HG03139 (cell line): Measurements from ENCODE around the gene HADH.
"Not testable (repeated sequence)": the region's sequence is repeated elsewhere in the genome, so short reads cannot be mapped to it uniquely, and the experiment has no call there.

ENCODE experiments used
- ATAC-seq: cut with Tn5 transposase; IDR thresholded peaks from one replicate; pipeline ENCODE4 v1.9.1; 2021; ENCODE audit not compliant: unreplicated experiment

Gene HADH

DNA sequence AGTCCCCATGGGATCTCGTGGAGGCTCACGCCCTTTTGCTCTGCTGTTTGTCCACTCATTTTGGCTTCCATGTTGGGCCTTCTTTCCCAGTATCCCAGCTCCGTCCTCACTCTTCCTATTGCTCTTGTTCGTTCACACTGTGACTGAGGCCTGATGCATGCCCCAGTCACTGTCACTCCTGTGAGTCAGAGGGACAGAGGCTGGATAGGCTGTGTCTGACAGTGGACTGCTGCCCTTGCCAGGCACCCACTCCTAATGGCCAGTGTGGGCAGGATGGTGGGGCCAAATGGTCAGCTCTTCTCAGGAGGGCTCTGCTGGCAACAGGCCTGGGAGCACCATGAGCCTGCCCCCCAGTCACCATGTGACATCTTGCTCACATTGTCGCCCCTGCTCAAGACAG, 40.0 kb downstream of the HADH start:
- ATAC-seq: no peak

DNA sequence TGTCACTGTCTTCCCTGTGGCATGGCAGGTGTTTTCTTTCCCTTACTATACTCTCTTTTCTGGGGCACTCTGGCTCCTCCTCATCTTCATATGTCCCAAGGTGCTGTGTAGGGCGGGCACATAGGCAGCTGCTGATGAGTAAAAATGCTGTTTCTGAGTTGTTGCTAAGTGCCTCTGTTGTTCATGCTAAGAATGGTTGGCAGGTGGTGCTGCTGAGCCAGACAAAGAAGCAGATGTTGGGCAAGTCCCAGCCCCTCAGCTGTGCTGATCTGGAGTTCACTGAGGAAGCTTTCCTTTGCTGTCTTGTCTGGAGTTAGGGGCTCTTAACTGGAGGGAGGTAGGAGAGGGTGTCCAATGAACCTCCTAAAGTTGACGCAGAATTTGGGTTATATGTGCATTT, 40.6 kb downstream of the HADH start:
- peak; percentile 97 for ATAC-seq

DNA sequence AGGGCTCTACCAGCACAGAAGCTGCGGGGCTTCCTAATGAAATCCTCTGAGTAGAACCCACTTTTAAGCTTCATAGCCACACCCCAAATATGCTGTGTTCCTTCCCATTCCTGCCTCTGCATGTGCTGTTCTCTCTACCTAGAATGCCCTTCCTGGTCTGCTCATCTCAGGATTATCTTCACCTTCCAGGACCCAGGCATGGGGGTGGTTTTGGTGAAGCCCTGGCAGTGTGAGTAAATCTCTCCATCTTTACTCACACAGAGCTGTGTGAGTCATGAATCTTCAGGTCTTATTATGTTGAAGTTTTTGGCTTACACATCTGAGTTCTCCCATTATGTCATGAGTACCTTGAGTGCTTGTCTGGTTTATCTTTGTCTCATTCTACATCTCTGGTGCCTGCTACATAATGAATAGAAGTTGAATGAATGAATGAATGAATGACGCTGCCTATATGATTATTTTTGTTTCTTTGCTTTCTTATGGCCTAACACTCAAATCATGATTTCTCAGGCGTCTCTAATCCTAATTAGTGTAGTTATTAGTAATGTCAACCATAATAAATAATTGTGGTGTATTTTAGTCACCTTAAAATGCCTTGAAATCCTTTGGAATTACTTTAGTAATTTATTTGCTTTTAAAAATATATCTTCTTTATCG, 41.9 kb downstream of the HADH start:
- ATAC-seq: no peak

DNA sequence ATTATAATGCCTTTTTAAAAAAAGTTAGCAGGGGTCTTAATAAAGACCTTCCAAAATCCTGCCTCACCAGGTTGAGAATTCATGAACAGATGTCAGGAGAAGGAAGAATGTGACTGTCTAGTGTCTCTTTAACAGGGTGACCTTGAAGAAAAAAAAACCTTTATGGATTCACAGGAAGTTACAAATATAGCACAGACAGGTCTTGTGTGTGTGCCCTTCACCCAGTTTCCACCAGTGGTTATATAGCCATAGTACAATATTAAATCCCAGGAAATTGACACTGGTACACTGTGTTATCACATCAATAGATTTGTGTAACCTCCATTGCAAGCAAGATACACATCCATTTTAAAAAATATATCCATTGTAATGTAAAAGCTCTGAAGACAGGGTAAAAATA, 43.7 kb downstream of the HADH start:
- no peak for ATAC-seq

DNA sequence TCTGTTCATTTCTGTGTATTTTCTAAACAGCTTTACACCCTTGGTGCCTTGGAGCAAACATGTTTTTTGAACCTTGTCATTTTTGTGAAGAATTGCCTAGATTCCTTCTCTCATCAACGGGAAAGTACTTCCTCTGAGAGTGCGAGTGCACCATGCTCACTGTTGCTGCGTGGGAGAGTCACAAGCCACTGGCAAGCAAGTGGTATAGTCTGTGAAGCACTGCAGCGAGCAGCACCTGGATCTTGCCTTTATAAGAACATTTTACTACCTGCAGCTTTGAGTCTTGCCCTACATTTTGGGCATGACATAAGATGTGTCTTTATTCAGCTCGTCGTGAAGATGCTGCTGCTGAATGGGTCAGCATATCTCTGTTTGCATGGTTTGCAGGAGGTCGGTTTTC, 44.9 kb downstream of the HADH start:
- ATAC-seq: no peak

DNA sequence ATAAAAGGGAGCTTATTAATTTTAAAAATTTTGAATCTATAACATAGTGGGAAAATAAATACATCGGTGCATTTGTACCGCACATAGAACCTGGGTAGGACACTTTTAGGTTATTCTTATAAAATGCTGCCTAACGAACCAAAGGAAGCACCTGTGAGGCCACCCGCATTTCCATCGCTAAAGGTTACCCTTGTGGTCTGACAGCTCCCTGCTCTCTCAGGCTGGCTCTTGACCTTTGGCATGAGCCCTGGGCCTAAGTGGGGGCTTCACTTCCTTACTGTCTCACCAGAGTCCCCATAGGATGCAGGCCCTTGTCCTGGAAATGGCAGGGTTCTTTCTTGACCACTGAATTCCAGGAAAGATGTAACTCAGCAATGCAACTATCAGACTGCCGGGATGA, 46.0 kb downstream of the HADH start:
- no peak for ATAC-seq

DNA sequence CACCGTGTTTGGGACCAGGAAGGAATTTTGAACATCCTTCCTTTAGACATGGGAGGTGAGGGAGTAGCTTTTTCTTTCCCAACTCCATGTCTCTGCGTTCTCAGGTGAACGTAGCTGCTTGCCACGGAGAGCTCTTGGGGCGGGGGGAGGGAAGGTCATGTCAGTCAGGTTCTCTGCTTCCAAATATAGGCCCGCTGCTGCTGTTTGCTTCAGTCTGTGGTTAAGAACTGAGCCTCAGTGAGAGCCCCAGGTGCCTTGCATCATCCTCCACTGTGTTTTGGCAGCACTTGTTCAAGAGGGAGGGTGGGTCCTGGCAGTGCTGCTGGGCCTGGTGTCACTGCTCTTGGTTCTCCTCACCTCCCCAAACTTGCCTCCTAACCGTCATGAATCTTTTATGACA, 46.5 kb downstream of the HADH start:
- ATAC-seq: peak; percentile 92

DNA sequence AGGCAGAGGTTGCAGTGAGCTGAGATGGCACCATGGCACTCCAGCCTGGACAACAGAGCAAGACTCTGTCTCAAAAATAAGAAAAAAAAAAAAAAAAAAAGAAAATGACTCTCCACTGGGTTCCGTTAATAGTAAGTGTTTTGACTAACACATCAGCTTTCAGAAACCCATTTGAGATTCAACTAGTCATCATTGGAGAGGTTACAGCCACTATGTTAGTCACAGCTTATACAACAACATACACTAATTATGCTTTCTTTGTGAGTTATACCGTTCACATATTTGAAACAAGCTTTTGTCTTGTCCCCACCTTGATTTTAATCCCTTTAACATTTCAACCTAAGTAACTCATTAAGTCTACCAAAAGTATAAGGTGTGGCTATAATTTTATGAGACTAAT, 48.2 kb downstream of the HADH start:
- ATAC-seq: no peak

DNA sequence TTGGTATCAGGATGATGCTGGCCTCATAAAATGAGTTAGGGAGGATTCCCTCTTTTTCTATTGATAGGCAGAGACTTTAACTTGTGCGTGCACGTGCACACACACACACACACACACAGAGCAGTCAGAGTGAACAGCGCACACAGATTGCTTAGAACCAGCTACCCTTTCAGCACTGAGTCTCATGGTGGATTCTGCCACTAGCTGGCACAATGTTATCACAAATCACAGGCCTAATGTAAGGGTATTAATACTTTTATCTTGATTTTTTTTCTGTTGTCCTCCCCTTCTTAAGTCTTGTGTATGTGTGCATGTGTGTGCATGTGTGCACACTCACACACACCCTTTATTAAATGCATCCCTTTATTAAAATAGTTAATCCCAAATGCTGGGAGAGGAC, 53.2 kb downstream of the HADH start:
- ATAC-seq: no peak

DNA sequence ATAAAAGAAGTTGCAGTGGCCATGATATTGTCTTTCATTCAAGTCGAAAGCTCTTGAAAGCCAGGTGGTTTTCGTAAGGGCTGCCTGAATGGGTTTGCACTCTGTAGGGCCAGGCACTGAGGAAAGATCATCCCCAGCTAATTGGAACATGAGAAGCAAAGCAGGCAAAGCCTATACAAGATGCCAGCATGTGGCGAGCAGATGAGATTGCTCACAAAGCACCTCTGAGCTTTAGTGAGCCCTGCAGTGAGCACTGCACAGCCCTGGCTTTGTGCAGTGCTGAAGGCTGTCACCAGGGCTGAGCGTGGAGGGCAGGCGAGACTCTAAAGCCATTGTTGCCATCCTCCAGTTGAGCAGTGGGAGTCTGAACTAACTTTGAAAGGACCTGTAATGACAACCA, 53.8 kb downstream of the HADH start:
- no peak for ATAC-seq

DNA sequence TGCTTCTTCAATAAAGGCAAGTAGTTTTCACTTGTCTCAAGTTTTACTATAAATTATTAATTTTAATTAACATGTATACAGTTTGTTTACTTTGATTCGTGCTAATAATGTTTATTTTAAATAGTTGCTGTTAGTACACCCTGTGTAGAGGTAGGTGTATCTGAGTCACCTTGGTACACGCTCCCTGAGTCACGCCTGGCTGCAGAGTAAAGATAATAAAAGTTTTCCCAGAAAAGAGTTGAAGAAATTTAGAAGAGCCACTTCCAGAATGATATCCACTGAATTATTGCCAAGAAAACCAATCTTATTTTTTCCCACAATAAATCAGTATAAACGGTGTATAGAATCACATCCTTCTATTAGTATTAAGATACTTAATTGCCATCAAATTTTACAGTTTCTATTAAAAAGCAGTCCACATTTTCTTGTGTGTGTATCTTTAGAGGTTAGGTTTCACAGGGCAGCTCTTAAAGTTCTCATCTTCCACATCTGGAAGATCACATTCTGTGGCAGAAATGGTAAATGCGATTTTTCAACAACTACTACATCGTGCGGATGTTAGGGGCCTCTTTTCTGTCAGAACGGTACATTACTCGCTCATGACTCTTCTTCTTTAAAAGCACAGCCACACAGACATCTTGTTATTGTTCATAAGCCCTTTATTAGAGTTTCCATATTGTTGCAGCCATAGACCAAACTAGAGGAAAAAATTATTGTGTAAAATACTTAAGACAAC, 55.4 kb downstream of the HADH start:
- no peak for ATAC-seq

DNA sequence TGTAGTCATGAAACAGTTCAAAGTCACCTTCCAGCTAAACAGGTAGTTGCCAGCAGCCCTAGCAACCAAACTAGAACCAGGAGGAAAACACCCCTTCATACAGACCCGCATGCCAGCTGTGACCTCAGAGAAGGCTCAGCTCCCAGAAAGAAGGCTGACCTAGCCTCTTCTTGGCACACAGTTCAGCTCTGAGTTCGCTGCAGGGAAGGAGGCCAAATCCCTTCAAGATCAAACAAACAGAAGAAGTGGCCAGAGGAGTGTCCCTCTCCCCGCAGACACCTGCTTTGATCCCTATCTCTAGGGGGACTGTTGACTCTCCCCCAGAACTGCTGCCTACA, 56.0 kb downstream of the HADH start:
- ATAC-seq: no peak

DNA sequence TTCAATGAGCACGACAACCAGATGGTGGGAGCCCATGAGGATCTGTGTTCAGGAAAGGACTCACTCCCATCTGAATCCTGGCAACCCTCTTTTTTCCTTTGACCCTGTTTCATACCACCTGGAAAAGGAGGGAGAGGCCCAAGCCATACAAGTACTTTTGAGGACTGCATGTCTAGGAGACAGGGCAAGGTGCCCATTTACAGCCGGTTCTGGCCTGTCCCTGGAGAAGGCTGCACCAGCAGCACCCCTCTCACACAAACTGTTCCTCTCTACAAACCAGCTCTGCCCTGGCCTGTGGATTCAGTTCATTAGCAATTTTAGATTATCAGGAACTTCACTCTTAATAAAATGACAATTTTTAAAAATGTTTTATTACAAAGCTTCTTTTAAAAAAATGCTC, 57.5 kb downstream of the HADH start:
- ATAC-seq: no peak

DNA sequence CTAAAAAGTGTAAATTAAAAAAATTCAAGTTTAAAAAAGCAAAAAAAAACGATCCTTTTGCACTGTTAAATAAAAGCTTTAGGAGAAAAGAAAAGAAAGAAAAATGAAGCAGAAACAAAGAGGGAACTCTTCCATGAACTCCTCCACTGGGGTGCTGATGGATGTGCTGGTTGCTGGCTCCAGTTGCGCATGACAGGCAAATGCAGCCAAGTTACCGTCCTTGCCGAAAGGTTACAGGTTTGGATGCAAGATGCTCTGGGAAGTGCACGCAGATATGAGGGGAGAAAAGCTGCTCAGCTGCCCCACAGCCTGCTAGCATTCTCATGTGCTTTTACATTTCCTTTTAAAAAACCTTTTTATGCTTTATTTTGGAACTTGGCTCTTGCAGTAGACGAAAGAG, 58.5 kb downstream of the HADH start:
- ATAC-seq: no peak

DNA sequence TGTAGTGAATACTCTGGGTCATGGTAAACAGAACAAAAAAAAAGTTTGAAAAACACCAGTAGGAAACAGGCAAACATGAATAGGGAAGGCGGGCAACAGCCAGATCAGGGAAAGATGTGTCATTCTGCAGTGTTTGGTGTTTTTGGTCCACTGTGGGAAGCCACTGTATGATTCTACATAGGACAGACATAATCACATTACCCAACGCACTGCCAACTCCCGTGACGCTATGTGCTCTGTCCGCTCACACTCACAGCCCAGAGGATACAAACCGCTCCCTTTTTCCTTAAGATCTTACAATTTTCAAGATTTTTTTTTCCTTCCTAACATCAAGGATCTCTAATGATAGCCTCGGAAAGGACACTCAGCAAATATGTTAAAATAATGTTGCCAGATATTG, 59.3 kb downstream of the HADH start:
- no peak for ATAC-seq

DNA sequence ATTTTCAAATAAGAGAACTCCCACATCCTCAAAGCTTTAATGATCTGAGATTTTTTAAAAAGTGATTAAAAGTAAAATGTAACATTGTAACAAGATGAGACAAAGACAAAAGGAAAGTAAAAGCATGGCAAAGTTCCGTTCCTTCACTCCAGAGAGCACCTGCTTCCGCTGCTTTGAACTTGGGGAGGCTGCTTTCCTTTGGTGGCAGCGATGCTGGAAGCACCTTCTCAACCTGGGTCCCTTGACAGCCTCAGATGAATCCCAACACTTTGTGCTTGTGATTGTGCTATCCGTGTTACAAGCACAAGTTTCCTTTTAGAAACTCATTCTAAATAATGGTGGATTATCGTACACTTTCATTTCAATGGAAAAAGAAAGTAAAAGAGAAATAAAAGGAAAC, 59.7 kb downstream of the HADH start:
- ATAC-seq: no peak

DNA sequence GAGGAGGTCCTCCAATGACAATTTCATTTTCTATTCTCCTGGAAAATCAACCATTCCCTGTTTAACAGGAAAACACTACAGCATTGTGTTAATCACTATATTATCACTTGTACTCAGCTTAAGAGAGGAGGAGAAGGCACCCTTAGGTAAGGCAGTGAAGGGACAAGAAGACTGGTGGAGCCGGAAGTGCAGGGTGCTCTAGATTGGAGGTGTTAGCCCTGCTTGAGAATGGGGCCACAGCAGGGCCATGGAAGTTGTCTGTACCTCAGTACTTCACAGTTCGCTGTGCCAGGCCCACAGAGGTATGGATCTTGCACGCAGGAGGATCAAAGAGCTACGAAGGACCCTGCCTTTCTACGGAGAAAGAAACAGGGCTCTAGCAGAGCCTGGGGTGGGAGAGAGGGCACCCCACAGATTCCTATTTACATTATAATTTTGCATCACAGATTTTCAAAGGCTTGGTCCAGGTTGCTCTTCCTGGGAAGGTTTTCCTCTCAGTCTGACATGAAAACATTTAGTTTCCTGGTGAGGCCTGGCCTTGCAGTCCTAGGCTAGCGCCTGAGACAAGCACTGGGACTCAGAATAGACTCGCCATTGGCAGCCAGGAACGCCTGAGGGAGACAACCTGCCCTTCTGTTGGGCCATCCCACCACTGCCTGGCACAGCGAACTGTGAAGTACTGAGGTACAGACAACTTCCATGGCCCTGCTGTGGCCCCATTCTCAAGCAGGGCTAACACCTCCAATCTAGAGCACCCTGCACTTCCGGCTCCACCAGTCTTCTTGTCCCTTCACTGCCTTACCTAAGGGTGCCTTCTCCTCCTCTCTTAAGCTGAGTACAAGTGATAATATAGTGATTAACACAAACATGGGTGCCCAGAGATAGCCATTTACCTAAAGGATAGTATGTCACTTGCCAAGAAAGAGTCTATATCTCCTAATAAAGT, 60.8 kb downstream of the HADH start:
- not testable (repeated sequence) for ATAC-seq

DNA sequence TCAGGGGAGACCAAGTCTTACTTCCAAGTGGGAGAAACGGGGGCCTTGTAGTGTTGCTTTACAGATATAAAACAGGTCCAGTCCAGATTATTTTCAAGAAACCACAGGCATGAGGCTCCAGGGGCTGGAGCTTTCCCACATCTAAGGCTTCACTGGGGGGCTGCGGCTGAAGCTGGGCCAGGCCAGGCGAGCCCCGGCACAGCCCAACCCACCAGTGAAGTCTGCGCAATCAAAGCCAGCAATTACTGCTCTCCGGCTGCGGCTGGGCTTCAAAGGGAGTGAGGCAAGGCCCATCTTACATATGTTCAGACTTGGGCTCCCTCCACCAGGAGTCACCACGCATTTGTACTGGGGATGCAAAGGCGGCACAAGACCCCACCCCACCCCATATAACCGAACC, 61.7 kb downstream of the HADH start:
- no peak for ATAC-seq

DNA sequence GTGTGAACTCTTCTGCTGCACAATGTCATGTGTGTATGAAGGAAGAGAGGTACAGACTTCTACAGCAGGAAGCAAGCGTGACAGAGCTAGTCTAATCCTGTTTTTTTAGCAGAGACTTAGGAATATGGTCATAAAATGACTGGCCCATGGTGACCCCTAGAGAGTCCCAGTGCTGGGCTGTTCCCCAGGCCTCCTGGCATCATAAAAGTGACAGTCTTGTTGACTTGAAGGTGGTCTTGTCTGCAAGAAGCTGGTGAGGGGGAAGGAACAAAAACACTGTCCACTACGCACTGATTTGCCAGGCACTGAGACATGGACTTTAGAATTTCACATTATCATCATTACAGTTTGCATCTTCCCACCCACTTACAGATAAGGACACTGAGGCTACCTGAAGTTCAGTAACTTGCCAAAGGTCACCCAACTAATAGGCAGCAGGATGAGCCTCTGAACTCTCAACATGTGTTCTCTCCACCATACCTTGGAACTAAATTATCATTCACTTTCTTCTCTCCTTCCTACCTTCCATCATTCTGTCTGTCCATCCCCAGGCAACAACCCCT, 63.0 kb downstream of the HADH start:
- ATAC-seq: no peak

DNA sequence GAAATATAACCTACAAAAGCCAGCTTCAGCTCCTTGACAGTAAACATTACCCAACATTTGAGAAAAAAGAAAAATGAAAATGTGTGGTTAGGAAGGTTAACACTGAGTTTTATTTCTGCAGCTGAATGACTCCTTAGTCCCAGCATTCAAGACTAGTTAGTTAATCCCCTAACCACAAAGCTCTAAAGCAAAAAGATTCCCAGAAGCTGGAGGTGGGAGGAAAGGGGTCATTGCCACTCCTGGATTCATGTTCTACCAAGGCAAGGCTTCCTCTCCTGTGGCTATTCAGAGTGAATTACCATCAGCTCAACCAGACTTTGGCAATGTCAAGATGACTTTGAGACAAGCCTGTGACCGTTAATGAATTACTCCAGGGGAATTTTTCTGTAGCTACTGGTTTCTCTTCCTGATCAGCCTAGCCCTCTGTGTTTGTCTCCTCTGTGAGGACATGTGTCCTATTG, 63.6 kb downstream of the HADH start:
- ATAC-seq: peak; percentile 90

DNA sequence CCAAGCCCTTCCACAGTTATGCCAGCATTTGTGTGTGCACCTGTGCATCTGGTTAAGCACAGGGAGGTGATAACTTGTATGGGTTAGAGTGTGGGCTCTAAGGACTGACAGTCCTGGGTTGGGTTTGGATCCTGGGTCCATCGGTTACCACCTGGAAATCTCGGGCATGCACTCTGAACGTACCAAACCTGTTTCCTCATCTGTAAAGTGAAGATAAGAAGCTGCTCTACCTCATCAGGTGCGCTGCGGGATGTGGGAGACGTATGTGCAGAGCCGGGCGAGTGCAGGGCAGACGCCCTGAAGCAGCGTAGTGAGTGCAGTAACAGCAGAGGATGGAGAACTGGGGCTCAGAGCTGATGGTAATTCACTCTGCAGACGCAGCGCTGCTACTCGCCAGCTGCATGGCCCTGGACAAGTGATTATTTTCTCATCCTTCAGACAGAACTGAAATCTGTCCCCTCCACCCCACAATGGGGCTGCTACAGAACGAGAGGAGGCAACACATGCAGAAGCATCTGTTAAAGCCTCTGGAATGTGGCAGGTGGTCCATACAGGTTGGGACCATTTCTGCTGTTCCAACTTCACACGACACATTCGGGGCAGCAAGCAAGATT, 64.4 kb downstream of the HADH start:
- ATAC-seq: no peak
